ENCODE measurements around the gene PRSS36. TPM values are rescaled to one million over a fixed set of nuclear protein-coding genes. Genes with fewer than 3 reads are reported as not detected.
A peak's percentile ranks its signal among the peaks of the same experiment; 100 is the strongest.
"Not testable (repeated sequence)": the region's sequence is repeated elsewhere in the genome, so short reads cannot be mapped to it uniquely, and the experiment has no call there.

PRSS36 gene
- total RNA-seq, 1 donor from 2014 or later = 3.0 TPM

- no peak for DNase-seq (ENCODE audit: missing footprints)
Measured at GRCh38 chr16:31111881-31112466, 37.9 kb downstream of the PRSS36 start.

GRCh38 chr16:31110106-31111034, 39.5 kb downstream of the PRSS36 start:
- intact Hi-C loops (cut with DNase I) = no loop called here
- ATAC-seq (no peak), DNase-seq (ENCODE audit: missing footprints) (no peak)

More at GRCh38 chr16:31111881-31112466, 37.9 kb downstream of the PRSS36 start:
- no peak for ATAC-seq
- intact Hi-C loops (cut with DNase I) = loop anchor here (2.0 kb wide), 1 partner anchor 29 kb away; no protein-coding TSS in a partner anchor

GRCh38 chr16:31109622-31110021, 40.2 kb downstream of the PRSS36 start:
- intact Hi-C loops (cut with DNase I) = no loop called here
- ATAC-seq = no peak
- no peak for DNase-seq (ENCODE audit: missing footprints)

GRCh38 chr16:31108794-31109558, 40.9 kb downstream of the PRSS36 start:
- intact Hi-C loops (cut with DNase I) = no loop called here
- DNase-seq (ENCODE audit: missing footprints) (no peak), ATAC-seq (no peak)

- DNase-seq (ENCODE audit: missing footprints) = peak; percentile 92
- ATAC-seq = peak; percentile 76
- intact Hi-C loops (cut with DNase I) = no loop called here
Measured at GRCh38 chr16:31108035-31108793, 41.7 kb downstream of the PRSS36 start, which contains the start of gene BCKDK. TSS of gene BCKDK (plus strand) at chr16:31108386. CDS start at chr16:31109224, 838 bp downstream.

GRCh38 chr16:31107465-31107867, 42.4 kb downstream of the PRSS36 start:
- DNase-seq (ENCODE audit: missing footprints) (no peak), ATAC-seq (no peak)
- intact Hi-C loops (cut with DNase I) = no loop called here

- DNase-seq (ENCODE audit: missing footprints) (no peak), ATAC-seq (no peak)
- intact Hi-C loops (cut with DNase I) = no loop called here
Measured at GRCh38 chr16:31106509-31107464, 43.1 kb downstream of the PRSS36 start.

GRCh38 chr16:31105677-31106213, 44.1 kb downstream of the PRSS36 start:
- intact Hi-C loops (cut with DNase I) = no loop called here
- peak; percentile 94 for DNase-seq (ENCODE audit: missing footprints)
- peak; percentile 89 for ATAC-seq

- ATAC-seq; intact Hi-C loops (cut with DNase I): not testable (repeated sequence)
- peak; percentile 37 for DNase-seq (ENCODE audit: missing footprints)
Measured at GRCh38 chr16:31100876-31101641, 48.8 kb downstream of the PRSS36 start.

- intact Hi-C loops (cut with DNase I) = no loop called here
- DNase-seq (ENCODE audit: missing footprints) (no peak), ATAC-seq (no peak)
Measured at GRCh38 chr16:31099860-31100638, 49.8 kb downstream of the PRSS36 start.

- DNase-seq (ENCODE audit: missing footprints) (peak; percentile 97), ATAC-seq (peak; percentile 96)
- intact Hi-C loops (cut with DNase I) = loop anchor here (2.0 kb wide), 1 partner anchor 20 kb away; the partner anchor contains the start of genes ZNF646 and ZNF668
Measured at GRCh38 chr16:31094424-31095120, 55.3 kb downstream of the PRSS36 start, which contains the start of gene VKORC1. TSS of gene VKORC1 (minus strand) at chr16:31094797. CDS start at chr16:31094729, 68 bp downstream.

- intact Hi-C loops (cut with DNase I) = loop anchor here (2.0 kb wide), 1 partner anchor 19 kb away; the partner anchor contains the start of genes ZNF646 and ZNF668
- ATAC-seq = peak; percentile 26
- no peak for DNase-seq (ENCODE audit: missing footprints)
Measured at GRCh38 chr16:31094088-31094423, 55.8 kb downstream of the PRSS36 start.

GRCh38 chr16:31093132-31093703, 56.6 kb downstream of the PRSS36 start:
- no peak for ATAC-seq
- DNase-seq (ENCODE audit: missing footprints) = peak; percentile 35
- intact Hi-C loops (cut with DNase I) = no loop called here

GRCh38 chr16:31092330-31092729, 57.5 kb downstream of the PRSS36 start:
- ATAC-seq (no peak), DNase-seq (ENCODE audit: missing footprints) (peak; percentile 27)
- intact Hi-C loops (cut with DNase I) = no loop called here

GRCh38 chr16:31090540-31090939, 59.3 kb downstream of the PRSS36 start:
- no peak for ATAC-seq

More at GRCh38 chr16:31090540-31090939, 59.3 kb downstream of the PRSS36 start:
- peak; percentile 54 for DNase-seq (ENCODE audit: missing footprints)
- intact Hi-C loops (cut with DNase I) = no loop called here
